NCI-H526 treated with DMSO at 0.1 percent for 48 hours (cell line): Measurements from ENCODE around the gene RGS19.
A peak's percentile ranks its signal among the peaks of the same experiment; 100 is the strongest.
"Not testable (repeated sequence)": the region's sequence is repeated elsewhere in the genome, so short reads cannot be mapped to it uniquely, and the experiment has no call there.

Experiments
- DNase-seq: peaks from one replicate; lab custom pipeline; 2025; lab: John Stamatoyannopoulos, UW

RGS19 gene

GRCh38 chr20:64079273-64080012 lies at the start of gene RGS19:
RGS19 (minus strand) TSS chr20:64079518; CDS start chr20:64076886, 2,632 bp downstream.
- peak; percentile 55 for DNase-seq

- DNase-seq, result not testable (repeated sequence)
Observed at GRCh38 chr20:64123517-64123916, 44.2 kb upstream of the RGS19 start.

GRCh38 chr20:64122927-64123326 lies 43.6 kb upstream of the RGS19 start:
- not testable (repeated sequence) for DNase-seq

GRCh38 chr20:64121586-64121985 lies 42.3 kb upstream of the RGS19 start:
- DNase-seq, result no peak

- no peak for DNase-seq
Observed at GRCh38 chr20:64119681-64120341, 40.5 kb upstream of the RGS19 start.

GRCh38 chr20:64119301-64119680 lies 40.0 kb upstream of the RGS19 start:
- DNase-seq, result no peak

- not testable (repeated sequence) for DNase-seq
Observed at GRCh38 chr20:64117432-64117777, 38.1 kb upstream of the RGS19 start.

- DNase-seq, result no peak
Observed at GRCh38 chr20:64116541-64117431, 37.5 kb upstream of the RGS19 start.

- no peak for DNase-seq
Observed at GRCh38 chr20:64116016-64116415, 36.7 kb upstream of the RGS19 start.

- no peak for DNase-seq
Observed at GRCh38 chr20:64115171-64115911, 36.0 kb upstream of the RGS19 start.

- no peak for DNase-seq
Observed at GRCh38 chr20:64114356-64114971, 35.1 kb upstream of the RGS19 start.

- no peak for DNase-seq
Observed at GRCh38 chr20:64113796-64114355, 34.6 kb upstream of the RGS19 start.

GRCh38 chr20:64113444-64113775 lies 34.1 kb upstream of the RGS19 start:
- no peak for DNase-seq

- DNase-seq, result no peak
Observed at GRCh38 chr20:64112691-64113443, 33.5 kb upstream of the RGS19 start.

GRCh38 chr20:64111841-64112641 lies 32.7 kb upstream of the RGS19 start:
- no peak for DNase-seq

- DNase-seq, result no peak
Observed at GRCh38 chr20:64110411-64111068, 31.2 kb upstream of the RGS19 start.

- no peak for DNase-seq
Observed at GRCh38 chr20:64109831-64110391, 30.6 kb upstream of the RGS19 start.

- no peak for DNase-seq
Observed at GRCh38 chr20:64108731-64109681, 29.7 kb upstream of the RGS19 start.
